T47D (cell line): Measurements from ENCODE around the gene SLC9A5.

Experiments
- DNase-seq, 2 experiments: peaks; one replicate each; pipeline versions ENCODE4 v3.0.0 to v3.0.0-alpha.2; 2011 to 2012; ENCODE audit warnings: low read depth in 1 of 2, low spot score in 1 of 2
- JUND ChIP-seq: IDR thresholded peaks from 2 replicates; pipeline ENCODE4 v1.6.1; 2012; ENCODE audit warnings: low read depth
- in situ Hi-C: cut with HindIII; loops from 2 replicates; pipeline ENCODE4 v1.10.0; 2016; ENCODE audit warnings: low sequenced_read_pairs, low pct_unique_long_range_greater_than_20kb

Gene SLC9A5

GRCh38 chr16:67310561-67310960 is 61.8 kb downstream of the SLC9A5 start:
- no peak for TF ChIP-seq JUND
- no peak for DNase-seq
- in situ Hi-C loops = no loop called here

GRCh38 chr16:67311607-67312488 is 63.1 kb downstream of the SLC9A5 start:
- no peak for TF ChIP-seq JUND

GRCh38 chr16:67312719-67313118 is 63.9 kb downstream of the SLC9A5 start:
- TF ChIP-seq JUND = no peak
- peak in 1 of 2 experiments; percentile 84 for DNase-seq
- in situ Hi-C loops = no loop called here

More at GRCh38 chr16:67311607-67312488, 63.1 kb downstream of the SLC9A5 start:
- in situ Hi-C loops = no loop called here
- peak in 1 of 2 experiments; percentile 35 for DNase-seq

- DNase-seq = peak in 1 of 2 experiments; percentile 65
- no peak for TF ChIP-seq JUND
- in situ Hi-C loops = no loop called here
Measured at GRCh38 chr16:67317853-67318252, 69.1 kb downstream of the SLC9A5 start.
